Loucy (cell line): Measurements from ENCODE around the gene ZNF69.

ENCODE experiments used
- CTCF ChIP-seq: fragments of 200-600 bp; sonication (generic); conservative IDR thresholded peaks from 2 replicates; pipeline ENCODE4 v1.5.1; 2014; ENCODE audit warnings: mild to moderate bottlenecking, antibody characterized with exemption, low read length
- EZH2phosphoT487 ChIP-seq: fragments of 200-600 bp; IDR thresholded peaks from 2 replicates; pipeline ENCODE4 v1.6.1; 2018; ENCODE audit warnings: antibody characterized with exemption, mild to moderate bottlenecking, moderate library complexity, borderline replicate concordance

- no peak for TF ChIP-seq CTCF
- TF ChIP-seq EZH2phosphoT487: no peak
Measured at GRCh38 chr19:11924886-11925650, 37.5 kb downstream of the ZNF69 start, which contains the start of gene ZNF700.
